ENCODE results near the gene CD5L. TPM values are rescaled to one million over a fixed set of nuclear protein-coding genes. Genes with fewer than 3 reads are reported as not detected.
A peak's percentile ranks its signal among the peaks of the same experiment; 100 is the strongest.

The CD5L gene
- total and polyA plus RNA-seq, 2 donors (not counting 1 experiment from before 2014, with no cell fraction given), result 0.17 TPM; not detected in 1

DNA sequence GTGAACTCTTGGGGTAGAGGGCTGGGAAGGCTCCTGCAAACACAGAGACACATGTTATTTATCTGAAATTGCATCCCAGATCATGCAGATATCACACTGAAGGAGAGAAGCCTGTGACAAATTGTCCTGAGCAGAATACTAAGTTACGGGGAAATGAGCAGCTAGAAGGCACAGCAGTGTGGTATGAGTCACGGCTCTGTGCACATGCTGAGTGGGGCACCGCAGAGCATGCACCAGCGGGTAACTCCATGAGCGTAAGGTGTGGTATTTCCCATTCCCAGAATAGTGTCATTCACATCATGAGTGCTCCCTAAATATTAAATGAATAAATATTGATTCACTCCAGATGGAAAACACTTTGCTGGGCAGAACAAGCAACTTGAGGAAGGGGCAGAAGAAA is 43.4 kb downstream of the CD5L start:
- Mint-ChIP-seq H3K9me3 (ENCODE audit: insufficient read depth) (no peaks in the 10 kb centered on the region), H3K4me3 (peak overlapping the region; percentile 72), H3K27ac (peak overlapping the region; percentile 89), H3K4me1 (peaks cover 52% of the 10 kb centered on the region), H3K27me3 (no peaks in the 10 kb centered on the region)
- H3K27me3 ChIP-seq (replicated peaks in 1 of 4; ENCODE audit: control extremely low read depth in 1 of 4, control insufficient read depth in 3 of 4, insufficient read depth in 4 of 4, low read length in 3 of 4), result no peaks in the 10 kb centered on the region
- H3K79me2 ChIP-seq (ENCODE audit: control insufficient read depth, insufficient read depth, low read length), result peaks cover 61% of the 10 kb centered on the region
- intact Hi-C loops (cut with micrococcal nuclease), result no loop called here
- peaks cover 23 to 35% of the 10 kb centered on the region in 2 donors for H3K4me1 ChIP-seq (ENCODE audit: control insufficient read depth in 2 of 2, insufficient read depth in 2 of 2, low read length in 2 of 2)
- peaks cover under 1 to 8% (median 3%) of the 10 kb centered on the region in 3 donors for H3K9me3 ChIP-seq (ENCODE audit: control extremely low read depth in 1 of 3, control insufficient read depth in 2 of 3, insufficient read depth in 1 of 3, low read length in 2 of 3)
- ATAC-seq (ENCODE audit: low read depth), result peak; percentile 98
- TF ChIP-seq, protein P1, sequence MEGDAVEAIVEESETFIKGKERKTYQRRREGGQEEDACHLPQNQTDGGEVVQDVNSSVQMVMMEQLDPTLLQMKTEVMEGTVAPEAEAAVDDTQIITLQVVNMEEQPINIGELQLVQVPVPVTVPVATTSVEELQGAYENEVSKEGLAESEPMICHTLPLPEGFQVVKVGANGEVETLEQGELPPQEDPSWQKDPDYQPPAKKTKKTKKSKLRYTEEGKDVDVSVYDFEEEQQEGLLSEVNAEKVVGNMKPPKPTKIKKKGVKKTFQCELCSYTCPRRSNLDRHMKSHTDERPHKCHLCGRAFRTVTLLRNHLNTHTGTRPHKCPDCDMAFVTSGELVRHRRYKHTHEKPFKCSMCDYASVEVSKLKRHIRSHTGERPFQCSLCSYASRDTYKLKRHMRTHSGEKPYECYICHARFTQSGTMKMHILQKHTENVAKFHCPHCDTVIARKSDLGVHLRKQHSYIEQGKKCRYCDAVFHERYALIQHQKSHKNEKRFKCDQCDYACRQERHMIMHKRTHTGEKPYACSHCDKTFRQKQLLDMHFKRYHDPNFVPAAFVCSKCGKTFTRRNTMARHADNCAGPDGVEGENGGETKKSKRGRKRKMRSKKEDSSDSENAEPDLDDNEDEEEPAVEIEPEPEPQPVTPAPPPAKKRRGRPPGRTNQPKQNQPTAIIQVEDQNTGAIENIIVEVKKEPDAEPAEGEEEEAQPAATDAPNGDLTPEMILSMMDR (IDR thresholded peaks at IDR 0.05), result no peak
- no peak for TF ChIP-seq EZH2 (IDR thresholded peaks at IDR 0.05; ENCODE audit: borderline replicate concordance, insufficient read depth, low read depth, low read length, poor library complexity, severe bottlenecking)
- WGBS (ENCODE audit: insufficient coverage), result 17% methylated on average over 1 of the region's 5 CpGs
- H3K9ac ChIP-seq (ENCODE audit: low read length), result no peak overlapping the region
- H3K27ac ChIP-seq (ENCODE audit: low read length in 2 of 2), result peak overlapping the region in 1 of 2 donors; percentile 59
- POLR2A ChIA-PET, result interaction anchor here (1.0 kb wide), 1 partner anchor 9 kb away, joined by 3 read pairs; no protein-coding TSS in a partner anchor
- H3K4me3 ChIP-seq (ENCODE audit: control extremely low read depth in 1 of 5, extremely low read depth in 1 of 5, insufficient read depth in 1 of 5, low read depth in 2 of 5, low read length in 4 of 5), result no peak overlapping the region
- peaks cover 44% of the 10 kb centered on the region for H4K20me1 ChIP-seq (ENCODE audit: control insufficient read depth, insufficient read depth, low read length, poor library complexity, severe bottlenecking)
- H3K36me3 ChIP-seq (replicated peaks in 1 of 2; ENCODE audit: control extremely low read depth in 1 of 2, control insufficient read depth in 1 of 2, extremely low read depth in 1 of 2, insufficient read depth in 2 of 2, low read length in 1 of 2), result peaks cover 8 to 79% of the 10 kb centered on the region in 2 experiments
- CTCF ChIA-PET, result interaction anchor here (0.9 to 1.7 kb wide), 8 partner anchors 9 to 218 kb away, joined by 3 to 8 read pairs (median 3); partner anchors contain the start of genes FCRL1 and FCRL2
- peak; percentile 46 for DNase-seq
- peak overlapping the region; percentile 53 for H3K4me2 ChIP-seq (replicated peaks; ENCODE audit: low read depth, low read length, poor library complexity, severe bottlenecking)
- no peak overlapping the region for H2AFZ ChIP-seq (ENCODE audit: insufficient read depth, low read depth, low read length, poor library complexity, severe bottlenecking)

DNA sequence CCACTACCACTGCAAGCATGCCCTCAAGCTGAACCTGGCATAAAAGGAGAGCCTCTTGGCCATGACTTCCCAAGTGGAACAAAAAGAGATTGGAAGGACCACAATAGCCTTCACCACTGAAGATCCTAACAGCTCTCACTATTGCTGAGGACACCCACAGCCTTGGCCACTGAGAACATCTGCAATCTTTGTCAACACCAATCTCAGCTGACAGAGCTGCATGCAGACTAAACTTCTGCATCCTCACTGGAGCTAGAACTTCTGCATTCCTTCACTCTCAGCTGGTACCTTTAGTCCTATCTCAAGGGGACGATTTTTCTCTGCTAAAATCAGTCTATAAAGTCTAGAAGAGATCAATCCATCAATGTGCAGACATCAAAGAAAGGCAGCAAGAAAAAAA is 56.4 kb downstream of the CD5L start:
- CTCF ChIA-PET, result interaction anchor here (1.0 to 3.2 kb wide), 11 partner anchors 8 to 204 kb away, joined by 3 to 21 read pairs (median 6); partner anchors contain the start of gene FCRL2

More for the DNA sequence above, 56.4 kb downstream of the CD5L start:
- Histone ChIP-seq H3K4me3 (ENCODE audit: control extremely low read depth in 1 of 5, extremely low read depth in 1 of 5, insufficient read depth in 1 of 5, low read depth in 2 of 5, low read length in 4 of 5) (no peak overlapping the region), H3K27me3 (replicated peaks in 1 of 4; ENCODE audit: control extremely low read depth in 1 of 4, control insufficient read depth in 3 of 4, insufficient read depth in 4 of 4, low read length in 3 of 4) (no peaks in the 10 kb centered on the region), H3K79me2 (ENCODE audit: control insufficient read depth, insufficient read depth, low read length) (peaks cover 61% of the 10 kb centered on the region), H4K20me1 (ENCODE audit: control insufficient read depth, insufficient read depth, low read length, poor library complexity, severe bottlenecking) (peaks cover 7% of the 10 kb centered on the region), H3K27ac (ENCODE audit: low read length in 2 of 2) (peak overlapping the region in 1 of 2 donors; percentile 52), H3K4me2 (replicated peaks; ENCODE audit: low read depth, low read length, poor library complexity, severe bottlenecking) (peak overlapping the region; percentile 31), H3K9me3 (ENCODE audit: control extremely low read depth in 1 of 3, control insufficient read depth in 2 of 3, insufficient read depth in 1 of 3, low read length in 2 of 3) (no peaks in the 10 kb centered on the region), H3K9ac (ENCODE audit: low read length) (no peak overlapping the region), H3K4me1 (ENCODE audit: control insufficient read depth in 2 of 2, insufficient read depth in 2 of 2, low read length in 2 of 2) (peaks cover 58 to 86% of the 10 kb centered on the region in 2 donors), H3K36me3 (replicated peaks in 1 of 2; ENCODE audit: control extremely low read depth in 1 of 2, control insufficient read depth in 1 of 2, extremely low read depth in 1 of 2, insufficient read depth in 2 of 2, low read length in 1 of 2) (peaks cover 5 to 12% of the 10 kb centered on the region in 2 experiments), H2AFZ (ENCODE audit: insufficient read depth, low read depth, low read length, poor library complexity, severe bottlenecking) (no peak overlapping the region)
- intact Hi-C loops (cut with micrococcal nuclease), result loop anchor here (10.0 kb wide), 1 partner anchor 1280 kb away; no protein-coding TSS in a partner anchor
- no peaks in the 10 kb centered on the region for H3K9me3 Mint-ChIP-seq (ENCODE audit: insufficient read depth)
- peak overlapping the region; percentile 81 for H3K27ac Mint-ChIP-seq
- peak; percentile 35 for ATAC-seq (ENCODE audit: low read depth)
- H3K27me3 Mint-ChIP-seq, result no peaks in the 10 kb centered on the region
- peaks cover 83% of the 10 kb centered on the region for H3K4me1 Mint-ChIP-seq
- peak; percentile 35 for DNase-seq
- WGBS (ENCODE audit: insufficient coverage), result no CpG with 5 or more reads among the region's 1 CpG
- TF ChIP-seq, protein P1 (IDR thresholded peaks at IDR 0.05), result no peak
- TF ChIP-seq EZH2 (IDR thresholded peaks at IDR 0.05; ENCODE audit: borderline replicate concordance, insufficient read depth, low read depth, low read length, poor library complexity, severe bottlenecking), result no peak
- POLR2A ChIA-PET, result interaction anchor here (0.5 to 1.5 kb wide), 5 partner anchors 18 to 205 kb away, joined by 3 to 6 read pairs (median 4); no protein-coding TSS in a partner anchor
- H3K4me3 Mint-ChIP-seq, result peak overlapping the region; percentile 78

Data from B cell (primary cell).